ENCODE data around the gene SLC2A8.

GRCh38 chr9:127452691-127453090 is 55.7 kb downstream of the SLC2A8 start:
- TF ChIP-seq CTCF (IDR thresholded peaks at IDR 0.05) (no peak), E2F5 (CRISPR knock-in tag; IDR thresholded peaks at IDR 0.05) (no peak), ELF4 (CRISPR knock-in tag; IDR thresholded peaks at IDR 0.05; ENCODE audit: low read depth) (no peak), MAX (CRISPR knock-in tag; IDR thresholded peaks at IDR 0.05) (no peak), ZNF121 (CRISPR knock-in tag; IDR thresholded peaks at IDR 0.05) (no peak), JUN (CRISPR knock-in tag; IDR thresholded peaks at IDR 0.05) (no peak), ZNF232 (CRISPR knock-in tag; IDR thresholded peaks at IDR 0.05) (no peak), ATF1 (CRISPR knock-in tag; IDR thresholded peaks at IDR 0.05) (no peak)

Measured in WTC11 (cell line).